Left ventricle myocardium inferior (tissue), 1 donor: ENCODE results near the gene STX16. TPM values are rescaled to one million over a fixed set of nuclear protein-coding genes. Genes with fewer than 3 reads are reported as not detected.
A peak's percentile ranks its signal among the peaks of the same experiment; 100 is the strongest.

Experiments used
- DNase-seq: peaks from one replicate; pipeline ENCODE4 v3.0.0-alpha.2; 2020
- H3K27ac ChIP-seq: fragments of 200-600 bp; replicated peaks from 2 replicates; pipeline ENCODE4 v1.8.0; 2021
- H3K27me3 ChIP-seq: fragments of 200-600 bp; 2 replicates; pipeline ENCODE4 v1.8.0; 2021; ENCODE audit warnings: low read depth
- H3K36me3 ChIP-seq: fragments of 200-600 bp; 2 replicates; pipeline ENCODE4 v1.8.0; 2021
- H3K4me1 ChIP-seq: fragments of 200-600 bp; 2 replicates; pipeline ENCODE4 v1.8.0; 2021
- H3K4me3 ChIP-seq: fragments of 200-600 bp; 2 replicates; pipeline ENCODE4 v1.8.0; 2021; ENCODE audit warnings: mild to moderate bottlenecking, moderate library complexity
- H3K9me3 ChIP-seq: fragments of 200-600 bp; replicated peaks from 2 replicates; pipeline ENCODE4 v1.8.0; 2021
- CTCF ChIP-seq: fragments of 200-600 bp; IDR thresholded peaks from 2 replicates; pipeline ENCODE4 v1.8.0; 2021; ENCODE audit warnings: antibody characterized with exemption, mild to moderate bottlenecking, borderline replicate concordance
- intact Hi-C: fragments of 100-400 bp; cut with micrococcal nuclease; formaldehyde crosslinking; loops from one replicate; pipeline ENCODE4 v1.11.0; 2022
- total RNA-seq: library from RNA; stranded (reverse); fragmentation: NEBNext Ultra II Directional; extraction: Animal tissue kit (Norgen Biotek cat#: 25700); gene quantifications from one replicate; pipeline ENCODE4 v1.2.1, GENCODE V29; 2021
- donor health status: DM: no; HTN: yes; CAD: no; lungs with severe emphysema.

STX16 gene
- total RNA-seq, 1 donor from 2014 or later: 28.0 TPM

- Histone ChIP-seq H3K27ac (peak overlapping the region; percentile 97), H3K36me3 (no peaks in the 10 kb centered on the region), H3K9me3 (no peaks in the 10 kb centered on the region), H3K4me3 (peak overlapping the region; percentile 85), H3K27me3 (no peaks in the 10 kb centered on the region), H3K4me1 (peaks cover 65% of the 10 kb centered on the region)
- no peak for TF ChIP-seq CTCF
- no peak for DNase-seq
- intact Hi-C loops: loop anchor here (5.0 kb wide), 1 partner anchor 419 kb away; no protein-coding TSS in a partner anchor
Observed at GRCh38 chr20:58651559-58651945, 469 bp downstream of the STX16 start.

GRCh38 chr20:58651946-58652605 is 993 bp downstream of the STX16 start:
- H3K36me3 ChIP-seq: no peaks in the 10 kb centered on the region
- no peaks in the 10 kb centered on the region for H3K27me3 ChIP-seq
- peak overlapping the region; percentile 97 for H3K27ac ChIP-seq
- TF ChIP-seq CTCF: no peak
- intact Hi-C loops: loop anchor here (5.0 kb wide), 1 partner anchor 420 kb away; no protein-coding TSS in a partner anchor
- DNase-seq: peak; percentile 39
- peaks cover 71% of the 10 kb centered on the region for H3K4me1 ChIP-seq
- no peaks in the 10 kb centered on the region for H3K9me3 ChIP-seq
- peak overlapping the region; percentile 85 for H3K4me3 ChIP-seq

GRCh38 chr20:58652606-58653294 is 1.7 kb downstream of the STX16 start:
- intact Hi-C loops: loop anchor here (5.0 kb wide), 1 partner anchor 420 kb away; no protein-coding TSS in a partner anchor
- peak overlapping the region; percentile 85 for H3K4me3 ChIP-seq
- no peaks in the 10 kb centered on the region for H3K27me3 ChIP-seq
- no peak for TF ChIP-seq CTCF
- no peak for DNase-seq
- H3K36me3 ChIP-seq: no peaks in the 10 kb centered on the region
- peak overlapping the region; percentile 97 for H3K27ac ChIP-seq
- no peaks in the 10 kb centered on the region for H3K9me3 ChIP-seq
- H3K4me1 ChIP-seq: peaks cover 77% of the 10 kb centered on the region

- Histone ChIP-seq H3K9me3 (no peaks in the 10 kb centered on the region), H3K27ac (no peak overlapping the region), H3K36me3 (no peaks in the 10 kb centered on the region), H3K27me3 (no peaks in the 10 kb centered on the region), H3K4me1 (peaks cover 88% of the 10 kb centered on the region), H3K4me3 (no peak overlapping the region)
- intact Hi-C loops: loop anchor here (5.0 kb wide), 1 partner anchor 422 kb away; no protein-coding TSS in a partner anchor
- no peak for TF ChIP-seq CTCF
- DNase-seq: no peak
Observed at GRCh38 chr20:58654337-58654736, 3.3 kb downstream of the STX16 start.

GRCh38 chr20:58655328-58656107 is 4.4 kb downstream of the STX16 start:
- Histone ChIP-seq H3K27ac (no peak overlapping the region), H3K4me1 (peaks cover 87% of the 10 kb centered on the region), H3K36me3 (no peaks in the 10 kb centered on the region), H3K9me3 (no peaks in the 10 kb centered on the region), H3K4me3 (no peak overlapping the region), H3K27me3 (no peaks in the 10 kb centered on the region)
- intact Hi-C loops: no loop called here
- no peak for TF ChIP-seq CTCF
- DNase-seq: no peak
